Smooth muscle cell (in vitro differentiated cells): ENCODE measurements around the gene COL4A2. TPM values are rescaled to one million over a fixed set of nuclear protein-coding genes. Genes with fewer than 3 reads are reported as not detected.

Source experiments
- DNase-seq: peaks from one replicate; lab custom pipeline; 2025; ENCODE audit not compliant: unreplicated experiment; lab: John Stamatoyannopoulos, UW
- H2AFZ ChIP-seq: fragments of 200-600 bp; sonication (generic); 2 replicates; pipeline ENCODE4 v1.6.0; 2016; ENCODE audit warnings: antibody characterized with exemption, low read depth, mild to moderate bottlenecking
- H3F3A ChIP-seq: fragments of 200-600 bp; sonication (generic); 2 replicates; pipeline ENCODE4 v1.6.0; 2017; ENCODE audit warnings: antibody characterized with exemption, low read depth
- H3K27ac ChIP-seq: fragments of 200-600 bp; sonication (generic); 2 replicates; pipeline ENCODE4 v1.5.1; 2016; ENCODE audit warnings: low read depth, mild to moderate bottlenecking
- H3K27me3 ChIP-seq: fragments of 200-600 bp; sonication (generic); 2 replicates; pipeline ENCODE4 v1.6.1; 2016; ENCODE audit warnings: low read depth, mild to moderate bottlenecking
- H3K36me3 ChIP-seq: fragments of 200-600 bp; sonication (generic); 2 replicates; pipeline ENCODE4 v1.5.1; 2016; ENCODE audit warnings: low read depth
- H3K4me1 ChIP-seq: fragments of 200-600 bp; sonication (generic); 2 replicates; pipeline ENCODE4 v1.5.1; 2016; ENCODE audit warnings: low read depth
- H3K4me2 ChIP-seq: fragments of 200-600 bp; sonication (generic); 2 replicates; pipeline ENCODE4 v1.6.0; 2016; ENCODE audit warnings: mild to moderate bottlenecking
- H3K4me3 ChIP-seq: fragments of 200-600 bp; sonication (generic); 2 replicates; pipeline ENCODE4 v1.5.1; 2016; ENCODE audit warnings: mild to moderate bottlenecking
- H3K79me2 ChIP-seq: fragments of 200-600 bp; sonication (generic); 2 replicates; pipeline ENCODE4 v1.6.0; 2016; ENCODE audit warnings: low read depth, mild to moderate bottlenecking
- H3K9ac ChIP-seq: fragments of 200-600 bp; sonication (generic); 2 replicates; pipeline ENCODE4 v1.6.0; 2016; ENCODE audit warnings: low read depth
- H3K9me3 ChIP-seq: fragments of 200-600 bp; sonication (generic); replicated peaks from 2 replicates; pipeline ENCODE4 v1.5.1; 2016; ENCODE audit warnings: low read depth
- H4K20me1 ChIP-seq: fragments of 200-600 bp; sonication (generic); 2 replicates; pipeline ENCODE4 v1.6.0; 2016; ENCODE audit warnings: low read depth
- WGBS: methylation state at CpG from one replicate; pipeline ENCODE4 v1.1.7; 2016; ENCODE audit warnings: low lambda C conversion rate; 5-methylcytosine and 5-hydroxymethylcytosine counted together
- polyA plus RNA-seq: library from polyadenylated mRNA; unstranded; fragments of >200 nt; fragmentation: Nextera tagmentation; extraction: Ambion mirVana; gene quantifications from 2 replicates; pipeline ENCODE4 v1.2.1, GENCODE V29; 2016
- total RNA-seq: library from RNA; depleted of rRNA; stranded (reverse); fragments of >200 nt; gene quantifications from 2 replicates; pipeline ENCODE4 v1.2.3, GENCODE V29; 2014
- TF ChIP-seq, protein P1 (sequence below): fragments of 200-600 bp; sonication (generic); IDR thresholded peaks from 2 replicates; pipeline ENCODE4 v1.5.1; 2017; ENCODE audit warnings: borderline replicate concordance, mild to moderate bottlenecking, antibody characterized with exemption; ENCODE audit not compliant: insufficient read depth, poor library complexity, severe bottlenecking

Gene COL4A2
- total and polyA plus RNA-seq, 2 experiments from 2014 or later, result 1,456 to 2,786 TPM

DNA sequence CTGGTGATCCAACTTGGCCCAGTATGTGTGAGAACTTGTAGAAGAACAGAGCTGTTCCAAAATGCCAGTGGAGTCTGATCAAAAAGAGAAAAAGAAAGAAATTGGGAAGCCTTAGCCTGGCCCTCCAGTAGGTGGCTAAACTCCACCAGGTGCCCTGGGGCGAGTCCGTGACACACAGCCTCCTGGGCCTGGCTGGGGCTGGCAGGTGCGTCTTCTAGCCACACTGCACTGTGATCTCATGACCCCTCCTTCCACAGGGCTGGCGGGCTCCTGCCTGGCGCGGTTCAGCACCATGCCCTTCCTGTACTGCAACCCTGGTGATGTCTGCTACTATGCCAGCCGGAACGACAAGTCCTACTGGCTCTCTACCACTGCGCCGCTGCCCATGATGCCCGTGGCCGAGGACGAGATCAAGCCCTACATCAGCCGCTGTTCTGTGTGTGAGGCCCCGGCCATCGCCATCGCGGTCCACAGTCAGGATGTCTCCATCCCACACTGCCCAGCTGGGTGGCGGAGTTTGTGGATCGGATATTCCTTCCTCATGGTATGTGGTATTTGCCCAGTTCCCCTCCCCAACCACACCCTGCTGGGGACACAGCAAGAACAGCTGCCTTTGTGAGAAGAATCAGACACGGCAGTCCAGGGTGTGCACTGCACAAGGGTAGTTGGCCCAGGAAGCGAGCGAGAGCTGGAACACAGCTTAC lies 200.7 kb downstream of the COL4A2 start:
- no peak overlapping the region for H3K4me3 ChIP-seq
- no peaks in the 10 kb centered on the region for H3K27me3 ChIP-seq
- no peaks in the 10 kb centered on the region for H3K4me1 ChIP-seq
- WGBS, result 92% methylated on average over 23 of the region's 23 CpGs
- no peak overlapping the region for H3K9ac ChIP-seq
- H3K9me3 ChIP-seq, result no peaks in the 10 kb centered on the region
- TF ChIP-seq, protein P1, sequence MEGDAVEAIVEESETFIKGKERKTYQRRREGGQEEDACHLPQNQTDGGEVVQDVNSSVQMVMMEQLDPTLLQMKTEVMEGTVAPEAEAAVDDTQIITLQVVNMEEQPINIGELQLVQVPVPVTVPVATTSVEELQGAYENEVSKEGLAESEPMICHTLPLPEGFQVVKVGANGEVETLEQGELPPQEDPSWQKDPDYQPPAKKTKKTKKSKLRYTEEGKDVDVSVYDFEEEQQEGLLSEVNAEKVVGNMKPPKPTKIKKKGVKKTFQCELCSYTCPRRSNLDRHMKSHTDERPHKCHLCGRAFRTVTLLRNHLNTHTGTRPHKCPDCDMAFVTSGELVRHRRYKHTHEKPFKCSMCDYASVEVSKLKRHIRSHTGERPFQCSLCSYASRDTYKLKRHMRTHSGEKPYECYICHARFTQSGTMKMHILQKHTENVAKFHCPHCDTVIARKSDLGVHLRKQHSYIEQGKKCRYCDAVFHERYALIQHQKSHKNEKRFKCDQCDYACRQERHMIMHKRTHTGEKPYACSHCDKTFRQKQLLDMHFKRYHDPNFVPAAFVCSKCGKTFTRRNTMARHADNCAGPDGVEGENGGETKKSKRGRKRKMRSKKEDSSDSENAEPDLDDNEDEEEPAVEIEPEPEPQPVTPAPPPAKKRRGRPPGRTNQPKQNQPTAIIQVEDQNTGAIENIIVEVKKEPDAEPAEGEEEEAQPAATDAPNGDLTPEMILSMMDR, result no peak
- peaks cover 12% of the 10 kb centered on the region for H3K36me3 ChIP-seq
- H4K20me1 ChIP-seq, result peaks cover 98% of the 10 kb centered on the region
- DNase-seq, result no peak
- no peaks in the 10 kb centered on the region for H3K79me2 ChIP-seq
- H2AFZ ChIP-seq, result no peak overlapping the region
- H3K27ac ChIP-seq, result peak overlapping the region; percentile 31
- peaks cover 73% of the 10 kb centered on the region for H3F3A ChIP-seq
- no peak overlapping the region for H3K4me2 ChIP-seq

DNA sequence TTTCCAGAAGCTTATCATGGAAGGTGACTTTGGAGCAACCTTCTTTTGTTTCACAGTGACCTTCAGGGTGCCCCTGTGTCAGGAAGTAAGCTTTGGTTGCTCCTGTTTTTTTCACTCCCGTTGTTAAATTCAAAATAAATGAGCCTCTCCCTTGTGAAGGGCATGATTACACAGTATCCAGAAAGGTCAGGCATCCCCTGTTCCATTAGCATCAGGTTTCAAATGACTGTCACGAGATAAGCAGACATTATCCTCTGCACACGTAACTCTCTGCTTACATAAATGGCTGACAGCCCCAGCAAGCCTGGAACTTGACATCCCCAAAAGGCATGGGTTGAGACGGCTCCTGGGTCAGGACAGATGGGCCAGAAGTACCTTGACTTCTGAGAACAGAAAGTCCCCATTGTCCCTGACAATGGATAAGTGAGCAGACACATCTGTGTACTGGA lies 202.4 kb downstream of the COL4A2 start:
- Histone ChIP-seq H3K36me3 (peaks cover 12% of the 10 kb centered on the region), H3K4me2 (no peak overlapping the region), H3K9me3 (no peaks in the 10 kb centered on the region), H3K4me1 (no peaks in the 10 kb centered on the region), H4K20me1 (peaks cover 92% of the 10 kb centered on the region), H3K79me2 (no peaks in the 10 kb centered on the region), H3F3A (peaks cover 81% of the 10 kb centered on the region), H3K27ac (peak overlapping the region; percentile 47), H3K4me3 (no peak overlapping the region), H3K27me3 (no peaks in the 10 kb centered on the region), H2AFZ (no peak overlapping the region), H3K9ac (no peak overlapping the region)
- TF ChIP-seq, protein P1, result no peak
- 44% methylated on average over 4 of the region's 4 CpGs for WGBS
- DNase-seq, result no peak

DNA sequence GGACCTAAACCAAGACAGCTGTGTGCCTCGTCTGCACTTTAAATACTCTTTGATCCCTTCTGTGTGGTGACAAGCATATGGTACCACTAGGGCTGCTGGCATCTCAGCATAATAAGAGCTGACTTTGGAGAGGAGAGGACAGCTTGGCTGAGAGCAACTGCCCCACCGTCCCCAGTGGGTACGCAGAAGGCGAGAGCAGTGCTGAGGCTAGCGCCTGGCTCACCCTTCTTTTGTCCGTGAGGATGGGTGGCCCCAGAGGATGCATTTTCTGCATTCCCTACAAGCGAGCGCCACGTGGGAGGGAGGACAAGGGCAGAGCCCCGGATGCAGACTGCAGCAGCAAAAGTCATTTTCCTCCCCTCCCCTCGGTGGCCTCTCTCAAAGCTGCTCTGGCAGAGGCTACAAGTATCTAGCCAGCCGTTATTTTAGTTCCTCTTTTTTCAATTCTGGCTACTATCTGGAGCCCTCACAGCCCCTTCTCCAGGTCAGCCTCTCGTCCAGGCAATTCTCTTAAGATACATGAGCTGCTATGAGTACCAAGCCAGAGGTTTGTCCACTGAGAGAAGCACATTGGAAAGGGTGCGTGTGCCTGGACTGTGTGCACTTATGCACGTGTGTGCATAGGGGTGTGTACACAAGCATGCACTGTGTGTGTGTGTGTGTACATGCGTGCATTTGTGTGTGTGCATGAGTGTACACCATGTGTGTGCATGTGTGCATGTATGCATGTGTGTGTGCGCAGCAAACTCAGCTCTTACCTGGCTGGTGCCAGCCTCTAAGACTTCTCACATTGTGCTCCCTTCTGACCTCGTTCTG lies 203.1 kb downstream of the COL4A2 start:
- H3F3A ChIP-seq, result peaks cover 83% of the 10 kb centered on the region
- H3K4me2 ChIP-seq, result no peak overlapping the region
- H3K27me3 ChIP-seq, result no peaks in the 10 kb centered on the region
- H3K9me3 ChIP-seq, result no peaks in the 10 kb centered on the region
- WGBS, result 69% methylated on average over 18 of the region's 18 CpGs
- peaks cover 12% of the 10 kb centered on the region for H3K36me3 ChIP-seq
- no peaks in the 10 kb centered on the region for H3K4me1 ChIP-seq
- H3K4me3 ChIP-seq, result no peak overlapping the region
- TF ChIP-seq, protein P1, result no peak
- no peak for DNase-seq
- peaks cover 85% of the 10 kb centered on the region for H4K20me1 ChIP-seq
- no peaks in the 10 kb centered on the region for H3K79me2 ChIP-seq
- H2AFZ ChIP-seq, result no peak overlapping the region
- peak overlapping the region; percentile 47 for H3K27ac ChIP-seq
- no peak overlapping the region for H3K9ac ChIP-seq
